SK-N-MC (cell line): ENCODE results near the gene TOX2.

Experiments used
- EZH2 ChIP-seq: fragments of 200-600 bp; sonication (generic); IDR thresholded peaks from one replicate; pipeline ENCODE4 v1.6.1; 2017; ENCODE audit warnings: antibody characterized with exemption
- FOXP2 ChIP-seq: optimal IDR thresholded peaks from 2 replicates; pipeline ENCODE3; 2011; ENCODE audit warnings: mild to moderate bottlenecking, moderate library complexity; ENCODE audit not compliant: insufficient read depth; ENCODE audit errors: extremely low read length, control extremely low read depth
- POLR2AphosphoS5 ChIP-seq: IDR thresholded peaks from 2 replicates; pipeline ENCODE4 v1.6.1; 2012; ENCODE audit warnings: mild to moderate bottlenecking, low read depth, low read length, borderline replicate concordance

GRCh38 chr20:43999848-44000247 lies 85.2 kb downstream of the TOX2 start:
- TF ChIP-seq EZH2 (no peak), POLR2AphosphoS5 (no peak), FOXP2 (no peak)
